Stimulated activated CD8-positive, alpha-beta memory T cell treated with anti-CD3 and anti-CD28 coated beads, Interleukin-12 subunit alpha, Interleukin-12 subunit beta, amount 100 ng/mL, for 24 hours (primary cell): ENCODE measurements around the gene PRSS56.

Source experiments
- DNase-seq: peaks from one replicate; pipeline ENCODE4 v3.0.0-alpha.2; 2020; ENCODE audit errors: extremely low read depth

Gene PRSS56

GRCh38 chr2:232573042-232573441 lies 52.9 kb downstream of the PRSS56 start:
- DNase-seq = no peak

GRCh38 chr2:232573771-232574435 lies 53.7 kb downstream of the PRSS56 start:
- DNase-seq = no peak

DNA sequence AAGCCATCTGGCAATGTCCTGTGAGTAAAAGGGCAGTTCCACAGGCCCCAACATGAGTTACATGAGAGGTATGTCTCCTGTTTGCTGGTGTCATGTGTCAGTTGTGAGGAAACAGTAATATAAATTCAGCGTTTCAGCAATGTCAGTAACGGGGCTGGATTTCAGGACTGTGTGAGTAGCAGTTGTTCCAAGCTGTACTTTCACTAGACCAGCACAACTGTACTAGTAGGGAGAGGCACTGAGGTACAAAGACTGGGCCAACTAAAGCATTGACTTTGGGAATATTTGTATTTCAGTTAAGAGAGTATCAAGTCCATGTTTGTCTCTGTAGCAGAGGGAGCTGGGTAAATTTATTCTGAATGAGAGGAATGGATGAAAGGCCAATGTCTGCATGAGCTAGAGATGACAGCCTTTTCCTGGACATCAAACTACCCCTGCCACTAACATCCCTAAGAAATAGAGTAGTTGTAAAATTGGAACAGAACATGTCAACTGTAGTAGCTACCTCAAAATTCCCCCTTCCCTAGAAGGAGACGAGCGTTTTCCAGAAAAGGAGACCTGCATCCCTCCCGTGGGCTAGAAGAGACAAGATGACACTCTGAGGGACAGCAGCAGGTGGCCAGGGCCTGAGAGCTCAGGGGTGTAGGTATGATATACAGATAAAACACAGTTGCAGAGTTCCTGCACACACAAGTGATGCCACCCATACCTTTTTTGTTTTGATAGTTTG lies 54.7 kb downstream of the PRSS56 start:
- DNase-seq = no peak
